Natural killer cell (primary cell): ENCODE results near the gene CLDN15. TPM values are rescaled to one million over a fixed set of nuclear protein-coding genes. Genes with fewer than 3 reads are reported as not detected.
"Not testable (repeated sequence)": the region's sequence is repeated elsewhere in the genome, so short reads cannot be mapped to it uniquely, and the experiment has no call there.

Experiments used
- ATAC-seq, 3 donors: fragments of 150-1000 bp in 2 of 3; fragments of 200-7000 bp in 1 of 3; cut with Tn5 transposase; 1 replicate in 1 of 3; 2 replicates in 2 of 3; pipeline ENCODE4 v1.10.0; 2021; ENCODE audit warnings: mild to moderate bottlenecking in 2 of 3, moderate library complexity in 2 of 3
- DNase-seq, 2 donors: peaks; one replicate each; pipeline versions ENCODE4 v3.0.0 to v3.0.0-alpha.2; 2013 to 2021; ENCODE audit warnings: mixed read lengths in 1 of 2
- H3K27ac ChIP-seq: one replicate; pipeline ENCODE4 v1.5.1; 2013; ENCODE audit warnings: mild to moderate bottlenecking, low read length
- H3K27me3 ChIP-seq: one replicate; pipeline ENCODE4 v1.6.1; 2013; ENCODE audit warnings: low read length; ENCODE audit not compliant: control insufficient read depth, insufficient read depth
- H3K36me3 ChIP-seq: one replicate; pipeline ENCODE4 v1.6.1; 2013; ENCODE audit warnings: low read length; ENCODE audit not compliant: control insufficient read depth, insufficient read depth
- H3K4me1 ChIP-seq: one replicate; pipeline ENCODE4 v1.6.1; 2013; ENCODE audit warnings: low read length; ENCODE audit not compliant: control insufficient read depth, insufficient read depth
- H3K4me3 ChIP-seq: one replicate; pipeline ENCODE4 v1.5.1; 2013; ENCODE audit warnings: low read length
- H3K9me3 ChIP-seq: one replicate; pipeline ENCODE4 v1.6.1; 2013; ENCODE audit warnings: low read length; ENCODE audit not compliant: control insufficient read depth, insufficient read depth
- H3K27ac Mint-ChIP-seq, 2 donors: one replicate each; pipeline ENCODE4 v1.8.0; 2022; ENCODE audit warnings: mild to moderate bottlenecking in 2 of 2, mixed read lengths in 2 of 2, moderate library complexity in 1 of 2
- H3K27me3 Mint-ChIP-seq, 2 donors: one replicate each; pipeline ENCODE4 v1.8.0; 2022; ENCODE audit warnings: low read depth in 2 of 2, mixed read lengths in 2 of 2
- H3K36me3 Mint-ChIP-seq: one replicate; pipeline ENCODE4 v1.8.0; 2022; ENCODE audit warnings: mixed read lengths
- H3K4me1 Mint-ChIP-seq, 2 donors: one replicate each; pipeline ENCODE4 v1.8.0; 2022; ENCODE audit warnings: mixed read lengths in 2 of 2
- H3K4me3 Mint-ChIP-seq: one replicate; pipeline ENCODE4 v1.8.0; 2022; ENCODE audit warnings: mild to moderate bottlenecking, moderate library complexity, mixed read lengths
- H3K9me3 Mint-ChIP-seq, 2 donors: one replicate each; pipeline ENCODE4 v1.8.0; 2022; ENCODE audit warnings: mixed read lengths in 2 of 2
- WGBS: methylation state at CpG from one replicate; pipeline ENCODE4 v1.1.7; 2013; ENCODE audit warnings: missing lambda C conversion rate; ENCODE audit not compliant: insufficient coverage; 5-methylcytosine and 5-hydroxymethylcytosine counted together
- intact Hi-C: fragments of 100-400 bp; cut with micrococcal nuclease; formaldehyde crosslinking; loops from one replicate; pipeline ENCODE4 v1.14.2; 2022
- total RNA-seq, 4 donors: library from RNA; stranded (reverse); fragments of 120-200 nt in 1 of 4; gene quantifications; one replicate each; pipeline versions ENCODE4 v1.2.3 to v1.2.4, GENCODE V29; 2013 to 2022
- TF ChIP-seq, protein P1 (sequence below): fragments of 200-600 bp; IDR thresholded peaks from one replicate; pipeline ENCODE4 v1.8.0; 2022; ENCODE audit warnings: antibody characterized with exemption

Gene CLDN15
- total RNA-seq, 3 donors from 2014 or later (not counting 1 experiment from before 2014, with no cell fraction given): 13.7 to 22.0 (median 19.3) TPM

GRCh38 chr7:101255796-101256195, 18.2 kb upstream of the CLDN15 start:
- no peak overlapping the region for H3K27ac ChIP-seq
- H3K9me3 ChIP-seq: no peaks in the 10 kb centered on the region
- no peaks in the 10 kb centered on the region for H3K27me3 Mint-ChIP-seq
- no peak overlapping the region for H3K4me3 Mint-ChIP-seq
- H3K4me1 ChIP-seq: peaks cover 18% of the 10 kb centered on the region
- H3K36me3 Mint-ChIP-seq: peaks cover 5% of the 10 kb centered on the region
- ATAC-seq: no peak
- WGBS: 89% methylated on average over 3 of the region's 4 CpGs
- H3K36me3 ChIP-seq: no peaks in the 10 kb centered on the region
- TF ChIP-seq, protein P1, sequence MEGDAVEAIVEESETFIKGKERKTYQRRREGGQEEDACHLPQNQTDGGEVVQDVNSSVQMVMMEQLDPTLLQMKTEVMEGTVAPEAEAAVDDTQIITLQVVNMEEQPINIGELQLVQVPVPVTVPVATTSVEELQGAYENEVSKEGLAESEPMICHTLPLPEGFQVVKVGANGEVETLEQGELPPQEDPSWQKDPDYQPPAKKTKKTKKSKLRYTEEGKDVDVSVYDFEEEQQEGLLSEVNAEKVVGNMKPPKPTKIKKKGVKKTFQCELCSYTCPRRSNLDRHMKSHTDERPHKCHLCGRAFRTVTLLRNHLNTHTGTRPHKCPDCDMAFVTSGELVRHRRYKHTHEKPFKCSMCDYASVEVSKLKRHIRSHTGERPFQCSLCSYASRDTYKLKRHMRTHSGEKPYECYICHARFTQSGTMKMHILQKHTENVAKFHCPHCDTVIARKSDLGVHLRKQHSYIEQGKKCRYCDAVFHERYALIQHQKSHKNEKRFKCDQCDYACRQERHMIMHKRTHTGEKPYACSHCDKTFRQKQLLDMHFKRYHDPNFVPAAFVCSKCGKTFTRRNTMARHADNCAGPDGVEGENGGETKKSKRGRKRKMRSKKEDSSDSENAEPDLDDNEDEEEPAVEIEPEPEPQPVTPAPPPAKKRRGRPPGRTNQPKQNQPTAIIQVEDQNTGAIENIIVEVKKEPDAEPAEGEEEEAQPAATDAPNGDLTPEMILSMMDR: no peak
- peaks cover 14 to 22% of the 10 kb centered on the region in 2 donors for H3K4me1 Mint-ChIP-seq
- DNase-seq: no peak
- intact Hi-C loops: no loop called here
- H3K9me3 Mint-ChIP-seq: no peaks in the 10 kb centered on the region
- H3K27ac Mint-ChIP-seq: no peak overlapping the region
- no peaks in the 10 kb centered on the region for H3K27me3 ChIP-seq
- no peak overlapping the region for H3K4me3 ChIP-seq

DNA sequence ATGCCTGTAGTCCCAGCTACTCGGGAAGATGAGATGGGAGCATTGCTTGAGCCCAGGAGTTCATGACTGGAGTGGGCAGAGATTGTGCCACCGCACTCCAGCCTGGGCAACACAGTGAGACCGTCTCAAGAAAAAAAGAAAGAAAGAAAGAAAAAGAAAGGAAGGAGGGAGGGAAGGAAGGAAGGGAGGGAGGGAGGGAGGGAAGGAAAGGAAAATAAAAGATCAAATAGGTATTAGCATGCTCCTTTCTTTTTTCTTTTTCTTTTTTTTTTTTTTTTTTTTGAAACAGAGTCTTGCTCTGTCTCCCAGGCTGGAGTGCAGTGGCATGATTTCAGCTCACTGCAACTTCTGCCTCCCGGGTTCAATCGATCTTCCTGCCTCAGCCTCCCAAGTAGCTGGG, 15.6 kb upstream of the CLDN15 start:
- H3K27ac ChIP-seq, H3K27me3 ChIP-seq, H3K4me3 ChIP-seq, H3K36me3 ChIP-seq, H3K9me3 ChIP-seq, H3K27me3 Mint-ChIP-seq, ATAC-seq, DNase-seq, intact Hi-C loops, H3K4me3 Mint-ChIP-seq, H3K36me3 Mint-ChIP-seq, H3K9me3 Mint-ChIP-seq: not testable (repeated sequence)
- peaks cover 24% of the 10 kb centered on the region for H3K4me1 ChIP-seq
- WGBS: 90% methylated on average over 5 of the region's 5 CpGs
- peak overlapping the region in 1 of 2 donors; percentile 100 for H3K27ac Mint-ChIP-seq
- peaks cover 27 to 35% of the 10 kb centered on the region in 2 donors for H3K4me1 Mint-ChIP-seq

DNA sequence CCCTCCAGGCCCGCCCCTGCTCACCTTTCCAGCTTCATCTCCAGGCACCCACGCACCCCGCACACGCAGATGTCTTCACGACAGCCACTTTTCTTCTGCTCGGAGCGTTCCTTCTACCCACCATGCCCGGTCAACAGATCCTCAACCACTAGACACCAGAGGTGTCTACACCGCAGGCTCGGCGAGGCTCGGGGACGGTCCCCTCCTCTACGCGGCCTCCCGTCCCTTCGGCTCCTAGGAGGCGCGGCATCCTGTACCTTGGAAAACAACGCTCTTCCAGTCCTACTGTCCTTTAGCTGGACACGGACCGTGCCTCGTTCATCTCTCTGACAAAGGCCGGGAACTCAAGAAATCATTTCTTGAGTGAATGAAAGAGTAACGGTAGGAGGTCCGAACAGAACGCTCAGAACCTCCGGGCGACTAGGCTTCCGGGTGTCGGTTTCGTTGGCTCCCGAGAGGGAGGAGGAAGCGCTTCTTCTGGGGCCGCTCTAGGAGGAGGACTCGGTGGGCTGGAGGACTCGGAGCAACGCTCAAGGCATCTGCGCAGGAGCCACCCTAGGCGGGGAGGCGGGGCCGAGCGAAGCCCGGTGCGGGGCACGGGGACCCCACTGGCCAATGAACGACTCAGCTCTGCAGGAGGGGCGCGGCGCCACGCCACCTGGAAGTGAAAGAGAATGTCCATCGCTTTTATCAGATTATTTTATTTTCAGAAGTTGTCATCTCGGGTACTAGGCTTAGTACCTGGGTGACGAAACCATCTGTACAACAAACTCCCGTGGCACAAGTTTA, 14.5 kb upstream of the CLDN15 start:
- H3K4me1 ChIP-seq: peaks cover 24% of the 10 kb centered on the region
- Mint-ChIP-seq H3K9me3 (no peaks in the 10 kb centered on the region), H3K27ac (peak overlapping the region; percentile 98 to 100), H3K36me3 (peaks cover 5% of the 10 kb centered on the region), H3K27me3 (no peaks in the 10 kb centered on the region), H3K4me1 (peaks cover 29 to 38% of the 10 kb centered on the region in 2 donors), H3K4me3 (peak overlapping the region; percentile 100)
- DNase-seq (peak; percentile 99), ATAC-seq (peak; percentile 97 to 100 (median 98))
- TF ChIP-seq, protein P1: no peak
- no peaks in the 10 kb centered on the region for H3K9me3 ChIP-seq
- intact Hi-C loops: loop anchor here (1.0 kb wide), 1 partner anchor 8 kb away; no protein-coding TSS in a partner anchor
- peak overlapping the region; percentile 95 for H3K4me3 ChIP-seq
- H3K36me3 ChIP-seq: peaks cover 7% of the 10 kb centered on the region
- peak overlapping the region; percentile 85 for H3K27ac ChIP-seq
- H3K27me3 ChIP-seq: no peaks in the 10 kb centered on the region
- under 1% methylated on average over 55 of the region's 55 CpGs for WGBS

DNA sequence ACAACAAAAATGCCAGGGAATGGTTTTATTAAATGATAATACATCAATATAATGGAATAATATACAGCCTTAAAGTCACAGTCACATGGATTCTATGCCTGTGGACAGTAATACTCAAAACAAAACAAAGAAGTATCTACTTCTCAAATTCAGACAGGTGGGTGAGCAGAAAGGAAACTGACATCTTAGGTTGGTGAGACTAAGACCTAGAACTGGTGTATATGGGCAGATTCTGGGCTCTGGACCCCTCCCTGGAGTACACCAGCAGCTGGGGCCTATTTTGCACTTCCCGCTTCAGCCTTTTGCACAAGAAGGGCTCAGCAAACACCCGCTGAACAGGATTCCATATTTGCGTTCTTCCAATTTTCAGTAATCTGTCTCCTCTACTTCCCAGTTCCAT, 12.7 kb upstream of the CLDN15 start:
- WGBS: 90% methylated on average over 3 of the region's 3 CpGs

More for the DNA sequence above, 12.7 kb upstream of the CLDN15 start:
- H3K27me3 Mint-ChIP-seq: no peaks in the 10 kb centered on the region
- ATAC-seq (no peak), DNase-seq (no peak)
- peaks cover 36 to 42% of the 10 kb centered on the region in 2 donors for H3K4me1 Mint-ChIP-seq
- no peaks in the 10 kb centered on the region for H3K9me3 Mint-ChIP-seq
- H3K4me1 ChIP-seq: peaks cover 30% of the 10 kb centered on the region
- H3K27ac Mint-ChIP-seq: peak overlapping the region; percentile 39 to 68
- peaks cover 9% of the 10 kb centered on the region for H3K36me3 ChIP-seq
- H3K36me3 Mint-ChIP-seq: peaks cover 5% of the 10 kb centered on the region
- H3K4me3 Mint-ChIP-seq: peak overlapping the region; percentile 100
- intact Hi-C loops: no loop called here
- TF ChIP-seq, protein P1: no peak
- H3K27ac ChIP-seq: no peak overlapping the region
- no peak overlapping the region for H3K4me3 ChIP-seq
- H3K9me3 ChIP-seq: no peaks in the 10 kb centered on the region
- H3K27me3 ChIP-seq: no peaks in the 10 kb centered on the region
